Tibial nerve (tissue), 4 donors: ENCODE measurements around the gene FIG4.

Experiments
- EP300 ChIP-seq, 2 donors: sonication (generic); formaldehyde crosslinking; IDR thresholded peaks; one replicate each; pipeline ENCODE4 v1.6.1; 2017; ENCODE audit warnings: antibody characterized with exemption in 2 of 2, mild to moderate bottlenecking in 1 of 2
- POLR2A ChIP-seq, 2 donors: fragments of 450-650 bp; IDR thresholded peaks; one replicate each; pipeline ENCODE4 v1.6.1; 2017; ENCODE audit warnings: antibody characterized with exemption in 2 of 2, mild to moderate bottlenecking in 2 of 2, moderate library complexity in 2 of 2
- TF ChIP-seq, protein P1 (sequence below), 5 experiments: fragments of 200-600 bp in 3 of 5; fragments of 450-650 bp in 2 of 5; sonication (generic) in 3 of 5; IDR thresholded peaks; one replicate each; pipeline ENCODE4 v1.5.1; 2016 to 2019; ENCODE audit warnings: antibody characterized with exemption in 5 of 5, mild to moderate bottlenecking in 3 of 5, moderate library complexity in 2 of 5

DNA sequence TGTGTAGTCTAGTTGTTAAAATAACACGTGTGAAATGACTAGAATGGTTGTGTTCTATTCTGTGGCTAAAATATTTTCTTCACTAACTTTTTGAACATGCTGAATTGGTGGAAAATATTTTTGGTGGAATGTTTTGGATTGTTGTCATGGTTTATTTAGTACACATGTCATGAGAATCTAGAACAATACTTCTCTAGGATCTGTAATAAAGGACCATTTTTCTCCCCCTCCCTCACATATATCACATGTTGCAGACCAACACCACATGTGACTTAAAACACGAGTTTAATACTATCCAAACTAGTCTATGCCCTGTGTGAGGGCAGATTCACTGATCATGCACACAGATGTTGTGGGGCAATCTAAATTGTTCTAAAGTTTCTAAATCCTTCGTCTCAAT is 29.2 kb downstream of the FIG4 start:
- TF ChIP-seq, protein P1, sequence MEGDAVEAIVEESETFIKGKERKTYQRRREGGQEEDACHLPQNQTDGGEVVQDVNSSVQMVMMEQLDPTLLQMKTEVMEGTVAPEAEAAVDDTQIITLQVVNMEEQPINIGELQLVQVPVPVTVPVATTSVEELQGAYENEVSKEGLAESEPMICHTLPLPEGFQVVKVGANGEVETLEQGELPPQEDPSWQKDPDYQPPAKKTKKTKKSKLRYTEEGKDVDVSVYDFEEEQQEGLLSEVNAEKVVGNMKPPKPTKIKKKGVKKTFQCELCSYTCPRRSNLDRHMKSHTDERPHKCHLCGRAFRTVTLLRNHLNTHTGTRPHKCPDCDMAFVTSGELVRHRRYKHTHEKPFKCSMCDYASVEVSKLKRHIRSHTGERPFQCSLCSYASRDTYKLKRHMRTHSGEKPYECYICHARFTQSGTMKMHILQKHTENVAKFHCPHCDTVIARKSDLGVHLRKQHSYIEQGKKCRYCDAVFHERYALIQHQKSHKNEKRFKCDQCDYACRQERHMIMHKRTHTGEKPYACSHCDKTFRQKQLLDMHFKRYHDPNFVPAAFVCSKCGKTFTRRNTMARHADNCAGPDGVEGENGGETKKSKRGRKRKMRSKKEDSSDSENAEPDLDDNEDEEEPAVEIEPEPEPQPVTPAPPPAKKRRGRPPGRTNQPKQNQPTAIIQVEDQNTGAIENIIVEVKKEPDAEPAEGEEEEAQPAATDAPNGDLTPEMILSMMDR (IDR thresholded peaks at IDR 0.05) = no peak
- TF ChIP-seq POLR2A (IDR thresholded peaks at IDR 0.05) (no peak), EP300 (IDR thresholded peaks at IDR 0.05) (no peak)
